Measurements from ENCODE around the gene INVS. TPM values are rescaled to one million over a fixed set of nuclear protein-coding genes. Genes with fewer than 3 reads are reported as not detected.
"Not testable (repeated sequence)": the region's sequence is repeated elsewhere in the genome, so short reads cannot be mapped to it uniquely, and the experiment has no call there.

Gene INVS
- total and polyA plus RNA-seq, 4 donors, result 4.1 to 33.3 (median 13.1) TPM

- Histone ChIP-seq H3K9me3 (ENCODE audit: control insufficient read depth, low read length) (no peaks in the 10 kb centered on the region), H3K27me3 (ENCODE audit: control insufficient read depth in 1 of 2, insufficient read depth in 2 of 2, low read length in 1 of 2) (no peaks in the 10 kb centered on the region), H3K36me3 (ENCODE audit: control insufficient read depth in 1 of 2, insufficient read depth in 2 of 2, low read length in 1 of 2) (peaks cover 0 to 3% of the 10 kb centered on the region in 2 donors), H3K4me1 (ENCODE audit: control insufficient read depth in 1 of 2, insufficient read depth in 2 of 2, low read length in 2 of 2) (no peaks in the 10 kb centered on the region), H3K4me3 (ENCODE audit: low read length in 2 of 2) (no peak overlapping the region), H3K27ac (ENCODE audit: low read depth in 1 of 2, low read length in 2 of 2) (no peak overlapping the region)
- 96 to 98% methylated on average over 2 of the region's 2 CpGs for WGBS, 2 donors
- intact Hi-C loops (cut with DNase I), result loop anchor here in 1 of 2 donors (10.0 kb wide), 1 partner anchor 55 kb away; no protein-coding TSS in a partner anchor
- no peak for ATAC-seq (ENCODE audit: low FRiP score)
- DNase-seq, result no peak
Observed at GRCh38 chr9:100120286-100120685, 21.2 kb downstream of the INVS start.

- no peak overlapping the region for H3K4me3 ChIP-seq (ENCODE audit: low read length in 2 of 2)
- intact Hi-C loops (cut with DNase I), result loop anchor here in 1 of 2 donors (10.0 kb wide), 1 partner anchor 60 kb away; no protein-coding TSS in a partner anchor
- ATAC-seq (ENCODE audit: low FRiP score) (no peak), DNase-seq (no peak)
- H3K9me3 ChIP-seq (ENCODE audit: control insufficient read depth, low read length), result no peaks in the 10 kb centered on the region
- no peaks in the 10 kb centered on the region for H3K4me1 ChIP-seq (ENCODE audit: control insufficient read depth in 1 of 2, insufficient read depth in 2 of 2, low read length in 2 of 2)
- H3K36me3 ChIP-seq (ENCODE audit: control insufficient read depth in 1 of 2, insufficient read depth in 2 of 2, low read length in 1 of 2), result peaks cover 0 to 3% of the 10 kb centered on the region in 2 donors
- no peaks in the 10 kb centered on the region for H3K27me3 ChIP-seq (ENCODE audit: control insufficient read depth in 1 of 2, insufficient read depth in 2 of 2, low read length in 1 of 2)
- H3K27ac ChIP-seq (ENCODE audit: low read depth in 1 of 2, low read length in 2 of 2), result no peak overlapping the region
- 89 to 90% methylated on average over 2 of the region's 2 CpGs for WGBS, 2 donors
Observed at GRCh38 chr9:100125236-100125635, 26.2 kb downstream of the INVS start.

- Histone ChIP-seq H3K4me3 (ENCODE audit: low read length in 2 of 2) (no peak overlapping the region), H3K27me3 (ENCODE audit: control insufficient read depth in 1 of 2, insufficient read depth in 2 of 2, low read length in 1 of 2) (no peaks in the 10 kb centered on the region), H3K36me3 (ENCODE audit: control insufficient read depth in 1 of 2, insufficient read depth in 2 of 2, low read length in 1 of 2) (no peaks in the 10 kb centered on the region), H3K4me1 (ENCODE audit: control insufficient read depth in 1 of 2, insufficient read depth in 2 of 2, low read length in 2 of 2) (no peaks in the 10 kb centered on the region), H3K27ac (ENCODE audit: low read depth in 1 of 2, low read length in 2 of 2) (no peak overlapping the region), H3K9me3 (ENCODE audit: control insufficient read depth, low read length) (no peaks in the 10 kb centered on the region)
- WGBS, 2 donors, result 95 to 97% methylated on average over 2 of the region's 2 CpGs
- intact Hi-C loops (cut with DNase I), result loop anchor here in 1 of 2 donors (10.0 kb wide), 1 partner anchor 61 kb away; no protein-coding TSS in a partner anchor
- no peak for ATAC-seq (ENCODE audit: low FRiP score)
- no peak for DNase-seq
Observed at GRCh38 chr9:100125910-100126309, 26.9 kb downstream of the INVS start.

GRCh38 chr9:100126423-100126822 lies 27.4 kb downstream of the INVS start:
- 96 to 100% methylated on average over 2 of the region's 2 CpGs for WGBS, 2 donors
- no peak overlapping the region for H3K4me3 ChIP-seq (ENCODE audit: low read length in 2 of 2)
- H3K27me3 ChIP-seq (ENCODE audit: control insufficient read depth in 1 of 2, insufficient read depth in 2 of 2, low read length in 1 of 2), result no peaks in the 10 kb centered on the region
- no peaks in the 10 kb centered on the region for H3K9me3 ChIP-seq (ENCODE audit: control insufficient read depth, low read length)
- DNase-seq (no peak), ATAC-seq (ENCODE audit: low FRiP score) (no peak)
- no peaks in the 10 kb centered on the region for H3K4me1 ChIP-seq (ENCODE audit: control insufficient read depth in 1 of 2, insufficient read depth in 2 of 2, low read length in 2 of 2)
- intact Hi-C loops (cut with DNase I), result loop anchor here in 1 of 2 donors (10.0 kb wide), 1 partner anchor 62 kb away; no protein-coding TSS in a partner anchor
- H3K27ac ChIP-seq (ENCODE audit: low read depth in 1 of 2, low read length in 2 of 2), result no peak overlapping the region
- no peaks in the 10 kb centered on the region for H3K36me3 ChIP-seq (ENCODE audit: control insufficient read depth in 1 of 2, insufficient read depth in 2 of 2, low read length in 1 of 2)

- intact Hi-C loops (cut with DNase I), result loop anchor here in 1 of 2 donors (10.0 kb wide), 1 partner anchor 65 kb away; no protein-coding TSS in a partner anchor
- Histone ChIP-seq H3K9me3 (ENCODE audit: control insufficient read depth, low read length) (no peaks in the 10 kb centered on the region), H3K27me3 (ENCODE audit: control insufficient read depth in 1 of 2, insufficient read depth in 2 of 2, low read length in 1 of 2) (no peaks in the 10 kb centered on the region), H3K4me1 (ENCODE audit: control insufficient read depth in 1 of 2, insufficient read depth in 2 of 2, low read length in 2 of 2) (no peaks in the 10 kb centered on the region), H3K36me3 (ENCODE audit: control insufficient read depth in 1 of 2, insufficient read depth in 2 of 2, low read length in 1 of 2) (no peaks in the 10 kb centered on the region), H3K27ac (ENCODE audit: low read depth in 1 of 2, low read length in 2 of 2) (no peak overlapping the region), H3K4me3 (ENCODE audit: low read length in 2 of 2) (no peak overlapping the region)
- no peak for DNase-seq
- no peak for ATAC-seq (ENCODE audit: low FRiP score)
Observed at GRCh38 chr9:100129772-100130171, 30.7 kb downstream of the INVS start.

- H3K9me3 ChIP-seq (ENCODE audit: control insufficient read depth, low read length), result no peaks in the 10 kb centered on the region
- no peaks in the 10 kb centered on the region for H3K4me1 ChIP-seq (ENCODE audit: control insufficient read depth in 1 of 2, insufficient read depth in 2 of 2, low read length in 2 of 2)
- no peak overlapping the region for H3K27ac ChIP-seq (ENCODE audit: low read depth in 1 of 2, low read length in 2 of 2)
- intact Hi-C loops (cut with DNase I), result no loop called here
- 45 to 51% methylated on average over 1 of the region's 1 CpG for WGBS, 2 donors
- no peaks in the 10 kb centered on the region for H3K27me3 ChIP-seq (ENCODE audit: control insufficient read depth in 1 of 2, insufficient read depth in 2 of 2, low read length in 1 of 2)
- no peaks in the 10 kb centered on the region for H3K36me3 ChIP-seq (ENCODE audit: control insufficient read depth in 1 of 2, insufficient read depth in 2 of 2, low read length in 1 of 2)
- DNase-seq (no peak), ATAC-seq (ENCODE audit: low FRiP score) (no peak)
- H3K4me3 ChIP-seq (ENCODE audit: low read length in 2 of 2), result no peak overlapping the region
Observed at GRCh38 chr9:100131216-100131615, 32.2 kb downstream of the INVS start.

- H3K27me3 ChIP-seq (ENCODE audit: control insufficient read depth in 1 of 2, insufficient read depth in 2 of 2, low read length in 1 of 2), result no peaks in the 10 kb centered on the region
- no peaks in the 10 kb centered on the region for H3K9me3 ChIP-seq (ENCODE audit: control insufficient read depth, low read length)
- H3K4me1 ChIP-seq (ENCODE audit: control insufficient read depth in 1 of 2, insufficient read depth in 2 of 2, low read length in 2 of 2), result no peaks in the 10 kb centered on the region
- ATAC-seq (ENCODE audit: low FRiP score) (no peak), DNase-seq (no peak)
- no peak overlapping the region for H3K27ac ChIP-seq (ENCODE audit: low read depth in 1 of 2, low read length in 2 of 2)
- no peak overlapping the region for H3K4me3 ChIP-seq (ENCODE audit: low read length in 2 of 2)
- no peaks in the 10 kb centered on the region for H3K36me3 ChIP-seq (ENCODE audit: control insufficient read depth in 1 of 2, insufficient read depth in 2 of 2, low read length in 1 of 2)
- 93 to 94% methylated on average over 3 of the region's 3 CpGs for WGBS, 2 donors
- intact Hi-C loops (cut with DNase I), result no loop called here
Observed at GRCh38 chr9:100131875-100132430, 32.9 kb downstream of the INVS start.

- ATAC-seq (ENCODE audit: low FRiP score), result no peak
- DNase-seq, result no peak
- intact Hi-C loops (cut with DNase I), result no loop called here
- no peaks in the 10 kb centered on the region for H3K36me3 ChIP-seq (ENCODE audit: control insufficient read depth in 1 of 2, insufficient read depth in 2 of 2, low read length in 1 of 2)
- no peak overlapping the region for H3K4me3 ChIP-seq (ENCODE audit: low read length in 2 of 2)
- H3K9me3 ChIP-seq (ENCODE audit: control insufficient read depth, low read length), result no peaks in the 10 kb centered on the region
- H3K4me1 ChIP-seq (ENCODE audit: control insufficient read depth in 1 of 2, insufficient read depth in 2 of 2, low read length in 2 of 2), result no peaks in the 10 kb centered on the region
- H3K27me3 ChIP-seq (ENCODE audit: control insufficient read depth in 1 of 2, insufficient read depth in 2 of 2, low read length in 1 of 2), result no peaks in the 10 kb centered on the region
- H3K27ac ChIP-seq (ENCODE audit: low read depth in 1 of 2, low read length in 2 of 2), result no peak overlapping the region
- WGBS, 2 donors, result 79 to 93% methylated on average over 3 of the region's 3 CpGs
Observed at GRCh38 chr9:100134731-100135130, 35.7 kb downstream of the INVS start.

GRCh38 chr9:100136799-100137198 lies 37.8 kb downstream of the INVS start:
- intact Hi-C loops (cut with DNase I); H3K9me3 ChIP-seq (ENCODE audit: control insufficient read depth, low read length); H3K4me1 ChIP-seq (ENCODE audit: control insufficient read depth in 1 of 2, insufficient read depth in 2 of 2, low read length in 2 of 2); H3K27ac ChIP-seq (ENCODE audit: low read depth in 1 of 2, low read length in 2 of 2); DNase-seq; ATAC-seq (ENCODE audit: low FRiP score); H3K4me3 ChIP-seq (ENCODE audit: low read length in 2 of 2); H3K27me3 ChIP-seq (ENCODE audit: control insufficient read depth in 1 of 2, insufficient read depth in 2 of 2, low read length in 1 of 2); H3K36me3 ChIP-seq (ENCODE audit: control insufficient read depth in 1 of 2, insufficient read depth in 2 of 2, low read length in 1 of 2): not testable (repeated sequence)
- 95% methylated on average over 5 of the region's 5 CpGs for WGBS, 2 donors

All from aorta (tissue), 5 donors.